IPS DF 4.7 (cell line): ENCODE measurements around the gene DEGS2.

Source experiments
- DNase-seq: peaks from one replicate; pipeline ENCODE4 v3.0.0-alpha.2; 2013; ENCODE audit warnings: low spot score; ENCODE audit errors: extremely low read depth

Gene DEGS2

GRCh38 chr14:100132903-100133510 lies 26.4 kb downstream of the DEGS2 start:
- no peak for DNase-seq

- no peak for DNase-seq
These were observed 27.1 kb downstream of the DEGS2 start for GRCh38 chr14:100132161-100132902.

GRCh38 chr14:100131181-100131580 lies 28.3 kb downstream of the DEGS2 start:
- DNase-seq: peak; percentile 5

GRCh38 chr14:100130521-100130920 lies 28.9 kb downstream of the DEGS2 start:
- DNase-seq: no peak

GRCh38 chr14:100129161-100129589 lies 30.3 kb downstream of the DEGS2 start:
- no peak for DNase-seq

GRCh38 chr14:100128688-100129087 lies 30.8 kb downstream of the DEGS2 start:
- no peak for DNase-seq

- DNase-seq: no peak
These were observed 31.5 kb downstream of the DEGS2 start for GRCh38 chr14:100127853-100128455.

GRCh38 chr14:100126401-100126800 lies 33.0 kb downstream of the DEGS2 start:
- DNase-seq: no peak

GRCh38 chr14:100124551-100125088 lies 34.8 kb downstream of the DEGS2 start:
- no peak for DNase-seq

- no peak for DNase-seq
These were observed 35.8 kb downstream of the DEGS2 start for GRCh38 chr14:100123618-100124017.

GRCh38 chr14:100122481-100123223 lies 36.8 kb downstream of the DEGS2 start:
- DNase-seq: no peak

- no peak for DNase-seq
These were observed 37.6 kb downstream of the DEGS2 start for GRCh38 chr14:100121643-100122480.

- DNase-seq: no peak
These were observed 38.7 kb downstream of the DEGS2 start for GRCh38 chr14:100120522-100121269.

GRCh38 chr14:100119251-100119650 lies 40.2 kb downstream of the DEGS2 start:
- no peak for DNase-seq

- no peak for DNase-seq
These were observed 40.9 kb downstream of the DEGS2 start for GRCh38 chr14:100118396-100119011.

- DNase-seq: no peak
These were observed 41.6 kb downstream of the DEGS2 start for GRCh38 chr14:100117633-100118395.

GRCh38 chr14:100117026-100117425 lies 42.4 kb downstream of the DEGS2 start:
- no peak for DNase-seq

GRCh38 chr14:100116134-100116533 lies 43.3 kb downstream of the DEGS2 start:
- DNase-seq: no peak

GRCh38 chr14:100115726-100116125 lies 43.7 kb downstream of the DEGS2 start:
- DNase-seq: no peak
